Suprapubic skin (tissue), 4 donors: ENCODE data around the gene RAB5B. TPM values are rescaled to one million over a fixed set of nuclear protein-coding genes. Genes with fewer than 3 reads are reported as not detected.

Experiments used
- DNase-seq, 2 donors: peaks; one replicate each; pipeline ENCODE4 v3.0.0-alpha.2; 2019; ENCODE audit warnings: low spot score in 2 of 2
- H3K27ac ChIP-seq: fragments of 200-600 bp; sonication (generic); one replicate; pipeline ENCODE4 v1.5.1; 2019
- H3K27me3 ChIP-seq: fragments of 200-600 bp; sonication (generic); one replicate; pipeline ENCODE4 v1.5.1; 2019
- H3K36me3 ChIP-seq: fragments of 200-600 bp; sonication (generic); one replicate; pipeline ENCODE4 v1.5.1; 2019
- H3K4me1 ChIP-seq: fragments of 200-600 bp; sonication (generic); one replicate; pipeline ENCODE4 v1.5.1; 2019
- H3K4me3 ChIP-seq: fragments of 200-600 bp; sonication (generic); one replicate; pipeline ENCODE4 v1.5.1; 2019; ENCODE audit warnings: mild to moderate bottlenecking
- H3K9me3 ChIP-seq: fragments of 200-600 bp; sonication (generic); one replicate; pipeline ENCODE4 v1.5.1; 2019
- EP300 ChIP-seq: sonication (generic); formaldehyde crosslinking; IDR thresholded peaks from one replicate; pipeline ENCODE4 v1.6.1; 2017; ENCODE audit warnings: antibody characterized with exemption
- POLR2A ChIP-seq, 2 donors: fragments of 450-650 bp; IDR thresholded peaks; one replicate each; pipeline ENCODE4 v1.6.1; 2017; ENCODE audit warnings: antibody characterized with exemption in 2 of 2, mild to moderate bottlenecking in 2 of 2, moderate library complexity in 2 of 2
- POLR2AphosphoS5 ChIP-seq, 3 donors: sonication (generic); formaldehyde crosslinking; IDR thresholded peaks; one replicate each; pipeline ENCODE4 v1.6.1; 2017; ENCODE audit warnings: antibody characterized with exemption in 3 of 3
- WGBS: methylation state at CpG from one replicate; pipeline ENCODE4 v1.1.5; 2018; 5-methylcytosine and 5-hydroxymethylcytosine counted together
- total RNA-seq, 4 donors: library from RNA; depleted of rRNA; stranded (reverse); fragments of >200 nt; gene quantifications; one replicate each; pipeline ENCODE4 v1.1.0, GENCODE V29; 2016
- TF ChIP-seq, protein P1 (sequence below), 2 donors: fragments of 200-600 bp in 1 of 2; fragments of 450-650 bp in 1 of 2; sonication (generic) in 1 of 2; IDR thresholded peaks; one replicate each; pipeline ENCODE4 v1.5.1; 2016 to 2019; ENCODE audit warnings: antibody characterized with exemption in 2 of 2, mild to moderate bottlenecking in 1 of 2, moderate library complexity in 1 of 2

Gene RAB5B
- total RNA-seq, 4 donors from 2014 or later = 97.1 to 143 (median 114) TPM

DNA sequence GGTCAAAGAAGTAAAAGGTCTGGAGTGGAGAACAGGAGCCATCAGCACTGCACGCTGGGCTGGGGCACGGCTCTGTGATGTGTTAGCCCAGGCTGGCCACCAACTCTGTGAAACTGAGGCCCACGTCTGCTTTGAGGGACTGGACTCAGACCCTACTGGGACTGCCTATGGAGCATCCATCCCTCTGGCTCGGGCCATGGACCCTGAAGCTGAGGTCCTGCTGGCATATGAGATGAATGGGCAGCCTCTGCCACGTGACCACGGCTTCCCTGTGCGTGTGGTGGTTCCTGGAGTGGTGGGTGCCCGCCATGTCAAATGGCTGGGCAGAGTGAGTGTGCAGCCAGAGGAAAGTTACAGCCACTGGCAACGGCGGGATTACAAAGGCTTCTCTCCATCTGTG is 30.3 kb downstream of the RAB5B start:
- Histone ChIP-seq H3K36me3 (peaks cover 21% of the 10 kb centered on the region), H3K4me1 (peaks cover 13% of the 10 kb centered on the region), H3K4me3 (no peak overlapping the region), H3K9me3 (no peaks in the 10 kb centered on the region), H3K27ac (no peak overlapping the region), H3K27me3 (no peaks in the 10 kb centered on the region)
- DNase-seq = no peak
- TF ChIP-seq POLR2AphosphoS5 (IDR thresholded peaks at IDR 0.05) (no peak), POLR2A (IDR thresholded peaks at IDR 0.05) (no peak), EP300 (no peak)
- TF ChIP-seq, protein P1, sequence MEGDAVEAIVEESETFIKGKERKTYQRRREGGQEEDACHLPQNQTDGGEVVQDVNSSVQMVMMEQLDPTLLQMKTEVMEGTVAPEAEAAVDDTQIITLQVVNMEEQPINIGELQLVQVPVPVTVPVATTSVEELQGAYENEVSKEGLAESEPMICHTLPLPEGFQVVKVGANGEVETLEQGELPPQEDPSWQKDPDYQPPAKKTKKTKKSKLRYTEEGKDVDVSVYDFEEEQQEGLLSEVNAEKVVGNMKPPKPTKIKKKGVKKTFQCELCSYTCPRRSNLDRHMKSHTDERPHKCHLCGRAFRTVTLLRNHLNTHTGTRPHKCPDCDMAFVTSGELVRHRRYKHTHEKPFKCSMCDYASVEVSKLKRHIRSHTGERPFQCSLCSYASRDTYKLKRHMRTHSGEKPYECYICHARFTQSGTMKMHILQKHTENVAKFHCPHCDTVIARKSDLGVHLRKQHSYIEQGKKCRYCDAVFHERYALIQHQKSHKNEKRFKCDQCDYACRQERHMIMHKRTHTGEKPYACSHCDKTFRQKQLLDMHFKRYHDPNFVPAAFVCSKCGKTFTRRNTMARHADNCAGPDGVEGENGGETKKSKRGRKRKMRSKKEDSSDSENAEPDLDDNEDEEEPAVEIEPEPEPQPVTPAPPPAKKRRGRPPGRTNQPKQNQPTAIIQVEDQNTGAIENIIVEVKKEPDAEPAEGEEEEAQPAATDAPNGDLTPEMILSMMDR (IDR thresholded peaks at IDR 0.05) = no peak
- WGBS = 93% methylated on average over 8 of the region's 10 CpGs

DNA sequence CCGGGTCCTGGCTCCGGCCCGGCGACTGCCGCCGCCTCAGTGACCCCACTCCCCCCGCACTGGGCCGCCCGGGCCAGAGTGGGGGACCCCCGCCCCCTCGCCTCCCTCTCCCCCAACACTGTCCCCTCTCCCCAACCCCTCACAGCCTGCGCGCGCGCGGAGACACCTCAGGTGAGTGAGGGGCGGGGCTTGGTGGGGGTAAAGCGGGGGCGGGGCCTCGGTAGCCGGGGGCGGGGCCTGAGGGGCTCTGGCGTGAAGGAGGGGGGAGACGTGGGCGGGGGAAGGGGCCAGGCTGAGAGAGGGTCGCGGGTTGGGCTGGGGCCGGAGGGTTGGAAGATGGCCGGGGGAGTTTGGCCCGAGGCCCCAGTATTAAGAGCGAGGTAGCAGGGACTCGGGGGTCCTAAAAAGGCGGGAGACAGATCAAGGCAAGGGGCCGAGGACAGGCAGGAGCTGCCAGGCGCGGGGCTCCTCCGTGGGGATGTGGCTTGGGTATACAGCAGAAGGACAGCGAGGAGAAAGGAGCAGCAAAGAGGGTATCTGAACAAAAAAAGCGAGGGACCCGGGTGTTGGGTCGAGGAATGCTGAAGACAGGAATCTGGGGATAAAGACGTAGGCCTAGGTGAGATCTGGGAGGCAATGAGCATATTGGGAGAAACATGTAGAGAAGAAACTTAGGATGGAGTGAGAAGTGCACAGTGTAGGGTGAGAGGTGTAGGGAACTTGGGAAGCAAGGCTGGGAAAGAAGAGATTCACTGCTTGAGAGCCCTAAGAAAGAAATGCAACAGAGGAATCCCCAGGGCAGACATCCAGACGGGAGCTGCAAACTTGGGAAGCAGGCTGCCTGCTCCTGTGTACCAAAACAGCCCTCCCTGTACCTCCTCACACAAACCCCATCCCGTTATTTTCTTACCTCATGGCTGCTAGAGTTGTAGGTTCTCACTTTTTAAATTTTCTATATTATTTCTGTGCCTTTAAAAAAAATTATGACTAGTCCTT is 34.0 kb downstream of the RAB5B start:
- 1% methylated on average over 26 of the region's 44 CpGs for WGBS
- peak in 1 of 2 donors; percentile 77 for DNase-seq
- Histone ChIP-seq H3K4me3 (peak overlapping the region; percentile 82), H3K36me3 (peaks cover 16% of the 10 kb centered on the region), H3K27me3 (no peaks in the 10 kb centered on the region), H3K27ac (peak overlapping the region; percentile 89), H3K4me1 (peaks cover 13% of the 10 kb centered on the region), H3K9me3 (no peaks in the 10 kb centered on the region)
- TF ChIP-seq, protein P1 (IDR thresholded peaks at IDR 0.05) = no peak
- TF ChIP-seq POLR2A (IDR thresholded peaks at IDR 0.05) = no peak
- TF ChIP-seq POLR2AphosphoS5 (IDR thresholded peaks at IDR 0.05) = no peak
- no peak for TF ChIP-seq EP300

DNA sequence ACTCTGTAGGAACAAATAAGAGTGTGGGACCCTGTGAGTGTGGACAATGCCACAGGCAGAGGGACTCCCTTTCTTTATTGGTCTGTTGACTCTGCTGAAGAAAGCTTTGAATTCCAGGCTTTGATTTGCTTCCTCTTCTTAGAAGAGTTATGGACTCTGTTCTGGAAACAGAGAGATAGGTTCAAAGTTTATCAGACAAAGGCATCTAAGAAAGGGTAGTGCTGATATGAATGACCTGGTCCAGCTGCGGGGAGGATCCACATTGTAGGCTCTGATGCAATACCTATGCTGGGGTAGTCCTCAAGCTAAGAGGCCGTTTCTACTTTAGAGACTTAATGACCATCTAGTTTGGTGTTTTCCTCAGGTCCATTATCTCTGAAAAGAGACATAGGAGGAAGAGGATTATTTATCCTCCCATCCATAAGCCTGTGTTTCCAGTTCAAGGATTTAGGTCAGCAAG is 36.3 kb downstream of the RAB5B start:
- H3K27ac ChIP-seq = no peak overlapping the region
- no peaks in the 10 kb centered on the region for H3K27me3 ChIP-seq
- no peaks in the 10 kb centered on the region for H3K9me3 ChIP-seq
- H3K36me3 ChIP-seq = no peaks in the 10 kb centered on the region
- H3K4me3 ChIP-seq = no peak overlapping the region
- 61% methylated on average over 2 of the region's 2 CpGs for WGBS
- H3K4me1 ChIP-seq = peaks cover 13% of the 10 kb centered on the region
- TF ChIP-seq, protein P1 (IDR thresholded peaks at IDR 0.05) = no peak
- no peak for TF ChIP-seq POLR2A (IDR thresholded peaks at IDR 0.05)
- no peak for TF ChIP-seq POLR2AphosphoS5 (IDR thresholded peaks at IDR 0.05)
- no peak for TF ChIP-seq EP300
- DNase-seq = no peak

DNA sequence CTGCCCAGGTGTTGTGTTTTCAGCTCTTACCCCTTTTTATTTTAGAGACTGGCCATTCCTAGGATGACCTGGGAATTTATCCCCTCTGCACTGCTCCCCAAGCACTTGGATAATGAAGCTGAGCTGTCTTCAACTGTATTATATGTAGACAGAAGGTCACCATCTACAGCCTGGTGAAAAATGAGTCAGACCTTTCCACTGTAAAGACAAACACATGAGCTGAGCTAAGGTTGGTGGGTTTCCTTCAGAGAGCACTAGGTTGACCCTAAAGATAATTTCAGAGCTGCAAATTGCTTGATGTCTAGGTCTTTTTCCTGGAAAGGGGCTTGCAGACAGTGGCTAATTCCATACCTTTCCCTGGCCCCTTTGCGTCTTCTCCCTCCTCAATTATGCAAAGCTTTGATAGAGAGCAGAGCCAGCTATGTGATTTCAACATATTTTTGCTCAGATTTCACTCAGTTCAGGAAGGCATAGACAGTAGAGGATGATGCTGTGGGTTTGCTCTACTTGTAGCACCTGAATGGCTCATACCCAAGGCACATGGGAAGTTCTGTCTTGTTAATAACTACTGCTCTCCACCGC is 37.7 kb downstream of the RAB5B start:
- DNase-seq = no peak
- no peaks in the 10 kb centered on the region for H3K36me3 ChIP-seq
- peaks cover 12% of the 10 kb centered on the region for H3K4me1 ChIP-seq
- no peaks in the 10 kb centered on the region for H3K9me3 ChIP-seq
- no peaks in the 10 kb centered on the region for H3K27me3 ChIP-seq
- TF ChIP-seq EP300 = no peak
- no peak for TF ChIP-seq POLR2AphosphoS5 (IDR thresholded peaks at IDR 0.05)
- no peak for TF ChIP-seq POLR2A (IDR thresholded peaks at IDR 0.05)
- TF ChIP-seq, protein P1 (IDR thresholded peaks at IDR 0.05) = no peak
- WGBS = 98% methylated on average over 2 of the region's 2 CpGs
- H3K4me3 ChIP-seq = no peak overlapping the region
- H3K27ac ChIP-seq = no peak overlapping the region

DNA sequence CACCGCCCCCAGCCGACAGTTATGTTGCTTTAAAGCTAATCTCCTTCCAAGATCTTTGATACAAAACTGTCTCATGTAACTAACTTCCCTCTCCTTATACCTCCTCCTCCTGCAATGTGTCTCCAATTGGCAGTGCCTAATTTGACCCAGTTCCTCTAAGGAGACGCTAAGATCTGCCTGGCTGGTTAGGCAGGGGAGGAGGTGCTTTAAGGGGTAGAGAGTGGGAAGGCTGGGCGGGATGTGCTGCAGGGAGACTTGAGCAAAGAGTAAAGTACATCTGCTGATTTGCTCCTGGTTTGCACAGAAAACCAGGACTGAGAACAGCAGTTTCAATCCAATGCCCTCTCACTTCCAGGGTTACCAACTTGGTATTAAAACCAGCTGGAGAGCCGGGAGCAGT is 39.6 kb downstream of the RAB5B start:
- no peaks in the 10 kb centered on the region for H3K27me3 ChIP-seq
- no peaks in the 10 kb centered on the region for H3K36me3 ChIP-seq
- H3K9me3 ChIP-seq = no peaks in the 10 kb centered on the region
- TF ChIP-seq POLR2AphosphoS5 (IDR thresholded peaks at IDR 0.05) (no peak), EP300 (no peak), POLR2A (IDR thresholded peaks at IDR 0.05) (no peak)
- TF ChIP-seq, protein P1 (IDR thresholded peaks at IDR 0.05) = no peak
- no peaks in the 10 kb centered on the region for H3K4me1 ChIP-seq
- 69% methylated on average over 4 of the region's 5 CpGs for WGBS
- no peak overlapping the region for H3K27ac ChIP-seq
- H3K4me3 ChIP-seq = no peak overlapping the region
- no peak for DNase-seq
